NCI-H345 (cell line): ENCODE results near the gene NR3C1.

Source experiments
- DNase-seq: peaks from one replicate; lab custom pipeline; 2025; lab: John Stamatoyannopoulos, UW

The NR3C1 gene

GRCh38 chr5:143261748-143262392 lies 141.6 kb downstream of the NR3C1 start:
- DNase-seq = no peak

- DNase-seq = no peak
Observed at GRCh38 chr5:143259254-143259605, 144.3 kb downstream of the NR3C1 start.

GRCh38 chr5:143258559-143259253 lies 144.8 kb downstream of the NR3C1 start:
- DNase-seq = no peak

GRCh38 chr5:143254819-143255218 lies 148.7 kb downstream of the NR3C1 start:
- no peak for DNase-seq

- no peak for DNase-seq
Observed at GRCh38 chr5:143251946-143252345, 151.5 kb downstream of the NR3C1 start.

- DNase-seq = no peak
Observed at GRCh38 chr5:143251190-143251589, 152.3 kb downstream of the NR3C1 start.

GRCh38 chr5:143249851-143250250 lies 153.6 kb downstream of the NR3C1 start:
- no peak for DNase-seq

GRCh38 chr5:143248822-143249579 lies 154.5 kb downstream of the NR3C1 start:
- DNase-seq = no peak

- no peak for DNase-seq
Observed at GRCh38 chr5:143248391-143248790, 155.1 kb downstream of the NR3C1 start.

GRCh38 chr5:143247134-143247815 lies 156.2 kb downstream of the NR3C1 start:
- no peak for DNase-seq

GRCh38 chr5:143245929-143246561 lies 157.4 kb downstream of the NR3C1 start:
- DNase-seq = no peak

- no peak for DNase-seq
Observed at GRCh38 chr5:143244990-143245389, 158.5 kb downstream of the NR3C1 start.

- DNase-seq = no peak
Observed at GRCh38 chr5:143244000-143244736, 159.3 kb downstream of the NR3C1 start.

- no peak for DNase-seq
Observed at GRCh38 chr5:143243103-143243502, 160.4 kb downstream of the NR3C1 start.

- no peak for DNase-seq
Observed at GRCh38 chr5:143241892-143242291, 161.6 kb downstream of the NR3C1 start.

GRCh38 chr5:143239882-143240518 lies 163.5 kb downstream of the NR3C1 start:
- no peak for DNase-seq

GRCh38 chr5:143238620-143239019 lies 164.9 kb downstream of the NR3C1 start:
- no peak for DNase-seq

GRCh38 chr5:143237664-143238063 lies 165.8 kb downstream of the NR3C1 start:
- no peak for DNase-seq

- no peak for DNase-seq
Observed at GRCh38 chr5:143236682-143237081, 166.8 kb downstream of the NR3C1 start.

- DNase-seq = no peak
Observed at GRCh38 chr5:143235423-143235822, 168.1 kb downstream of the NR3C1 start.
